Measurements from ENCODE around the gene ZNF582. TPM values are rescaled to one million over a fixed set of nuclear protein-coding genes. Genes with fewer than 3 reads are reported as not detected.

Gene ZNF582
- total RNA-seq, 1 experiment from 2014 or later = not detected

- ATAC-seq = peak; percentile 88
These were observed 59.8 kb downstream of the ZNF582 start for GRCh38 chr19:56333506-56333905.

More at GRCh38 chr19:56333506-56333905, 59.8 kb downstream of the ZNF582 start:
- Histone ChIP-seq H3K9ac (ENCODE audit: low read length) (no peak overlapping the region), H3K9me2 (replicated peaks; ENCODE audit: low read length) (no peaks in the 10 kb centered on the region), H3K4me3 (ENCODE audit: low read length) (no peak overlapping the region), H4K20me1 (ENCODE audit: low read length) (no peaks in the 10 kb centered on the region), H3F3A (ENCODE audit: low read length, unreplicated experiment) (no peaks in the 10 kb centered on the region), H3K36me3 (ENCODE audit: low read depth, low read length) (no peaks in the 10 kb centered on the region), H3K4me1 (ENCODE audit: insufficient read depth, low read length) (no peaks in the 10 kb centered on the region), H3K79me2 (ENCODE audit: low read length) (no peaks in the 10 kb centered on the region), H3K27ac (ENCODE audit: low read length) (no peak overlapping the region), H3K27me3 (ENCODE audit: low read length) (peaks cover 4% of the 10 kb centered on the region; the same call in 1 of the 2 replicates), H3K9me3 (ENCODE audit: low read length) (0 out of 2 replicates have a peak, but pooled peaks cover 5% of the 10 kb centered on the region), H3K4me2 (ENCODE audit: low read length) (no peak overlapping the region), H2AFZ (ENCODE audit: low read length) (no peak overlapping the region)
- intact Hi-C loops (cut with micrococcal nuclease) = loop anchor here (1.0 kb wide), 3 partner anchors 80 to 267 kb away; no protein-coding TSS in a partner anchor
- BruUV-seq (replicated peaks) = no TSS peak
- POLR2A ChIA-PET (ENCODE audit: unreplicated experiment) = interaction anchor here (0.6 kb wide), 1 partner anchor 80 kb away, joined by 3 read pairs; no protein-coding TSS in a partner anchor
- CTCF ChIA-PET = interaction anchor here (0.5 to 1.7 kb wide), 22 partner anchors 19 to 765 kb away, joined by 3 to 141 read pairs (median 5); partner anchors contain the start of gene ZSCAN5A
- TF ChIP-seq EZH2phosphoT487 (IDR thresholded peaks at IDR 0.05; ENCODE audit: borderline replicate concordance, low read length) = no peak
- no peak for TF ChIP-seq EZH2 (IDR thresholded peaks at IDR 0.05; ENCODE audit: low read length, unreplicated experiment)
- TF ChIP-seq CTCF (conservative IDR thresholded peaks at IDR 0.05; ENCODE audit: low read depth, low read length) = peak; percentile 92
- peak; percentile 87 for DNase-seq

Other genes with a start within 250 kb of the ZNF582 start
- not detected in 2 replicates for gene GALP, start 217.5 kb downstream of the ZNF582 start, total RNA-seq (2014; rRNA removed)
- not detected in 2 replicates for gene ZSCAN5B, start 195.8 kb downstream of the ZNF582 start, total RNA-seq (2014; rRNA removed)
- not detected in 2 replicates for gene ZSCAN5C, start 191.3 kb downstream of the ZNF582 start, total RNA-seq (2014; rRNA removed)
- not detected in 2 replicates for gene EDDM13, start 120.8 kb downstream of the ZNF582 start, total RNA-seq (2014; rRNA removed)
- 17.2 and 23.7 TPM in 2 replicates for gene ZSCAN5A, start 78.7 kb downstream of the ZNF582 start, total RNA-seq (2014; rRNA removed)
- 0.11 TPM in 1 of 2 replicates, not detected in the other for gene ZNF583, start 10.8 kb upstream of the ZNF582 start, total RNA-seq (2014; rRNA removed)
- gene ZNF667, start 83.8 kb upstream of the ZNF582 start, total RNA-seq (2014; rRNA removed) = 2.5 and 3.2 TPM in 2 replicates
- gene ZNF471, start 114.3 kb upstream of the ZNF582 start, total RNA-seq (2014; rRNA removed) = 0.07 and 0.23 TPM in 2 replicates
- 0.58 and 2.2 TPM in 2 replicates for gene ZFP28, start 145.4 kb upstream of the ZNF582 start, total RNA-seq (2014; rRNA removed)
- gene ZNF470, start 173.9 kb upstream of the ZNF582 start, total RNA-seq (2014; rRNA removed) = 0.26 and 0.75 TPM in 2 replicates
- gene ZNF71, start 201.8 kb upstream of the ZNF582 start, total RNA-seq (2014; rRNA removed) = 8.8 and 14.2 TPM in 2 replicates
- 0.29 TPM in 1 of 2 replicates, not detected in the other for gene SMIM17, start 249.6 kb upstream of the ZNF582 start, total RNA-seq (2014; rRNA removed)